Ovary (tissue), 3 donors: ENCODE data around the gene SRCIN1.

Experiments used
- CTCF ChIP-seq, 3 donors: fragments of 450-650 bp in 2 of 3; fragments of 200-600 bp in 1 of 3; IDR thresholded peaks; one replicate each; pipeline versions ENCODE4 v1.5.1 to v1.8.0; 2016 to 2022; ENCODE audit warnings: antibody characterized with exemption in 3 of 3, mild to moderate bottlenecking in 1 of 3
- POLR2A ChIP-seq: fragments of 450-650 bp; IDR thresholded peaks from one replicate; pipeline ENCODE4 v1.6.1; 2017; ENCODE audit warnings: antibody characterized with exemption, mild to moderate bottlenecking, moderate library complexity
- donor health status: DM: no; HTN: no; CAD: no.

GRCh38 chr17:38621538-38621937 lies 15.8 kb upstream of the SRCIN1 start:
- TF ChIP-seq CTCF (IDR thresholded peaks at IDR 0.05), result no peak
- TF ChIP-seq POLR2A, result no peak
